Endothelial cell of umbilical vein (primary cell): ENCODE data around the gene PRR18. TPM values are rescaled to one million over a fixed set of nuclear protein-coding genes. Genes with fewer than 3 reads are reported as not detected.

Experiments used
- BruUV-seq: library from RNA; stranded (reverse); fragments of 400-500 nt; replicated peaks from 2 replicates; lab custom pipeline; 2021; lab: Mats Ljungman, UMichigan
- CTCF ChIA-PET: fragments of 300-600, 350-600 bp; sonication (Branson Sonifier 250); formaldehyde crosslinking; loops from one replicate; lab custom pipeline; 2021; ENCODE audit warnings: antibody characterized with exemption, inconsistent platforms; lab: Charles Lee
- POLR2A ChIA-PET: fragments of 300-600, 350-600 bp; sonication (Branson Sonifier 250); formaldehyde crosslinking; loops from one replicate; lab custom pipeline; 2021; ENCODE audit warnings: antibody characterized with exemption, inconsistent platforms; lab: Charles Lee
- DNase-seq: peaks from one replicate; pipeline ENCODE4 v3.0.0-alpha.2; 2011; ENCODE audit warnings: low read depth, low spot score
- FAIRE-seq: peaks from 2 replicates; lab custom pipeline; 2011; peaks lifted over from hg19 to GRCh38; lab: Jason Lieb, UNC
- H2AFZ ChIP-seq: 2 replicates; pipeline ENCODE4 v1.6.0; 2012; ENCODE audit warnings: low read depth, low read length, control low read depth, inconsistent platforms
- H3K27ac ChIP-seq: 2 replicates; pipeline ENCODE4 v1.5.1; 2011; ENCODE audit warnings: low read depth, mild to moderate bottlenecking, control low read depth, low read length, moderate library complexity; ENCODE audit not compliant: insufficient read depth
- H3K27me3 ChIP-seq, 2 experiments: 2 replicates each; pipeline versions ENCODE4 v1.6.0 to v1.6.1; 2011; ENCODE audit warnings: low read length in 2 of 2, mixed read lengths in 1 of 2; ENCODE audit not compliant: control insufficient read depth in 2 of 2, insufficient read depth in 2 of 2
- H3K36me3 ChIP-seq, 2 experiments: 2 replicates in 1 of 2; 3 replicates in 1 of 2; pipeline ENCODE4 v1.5.1; 2011; ENCODE audit warnings: low read length in 2 of 2, mild to moderate bottlenecking in 1 of 2, moderate library complexity in 1 of 2; ENCODE audit not compliant: control insufficient read depth in 2 of 2, insufficient read depth in 2 of 2; ENCODE audit errors: extremely low read depth in 1 of 2
- H3K4me1 ChIP-seq: 3 replicates; pipeline ENCODE4 v1.5.1; 2011; ENCODE audit warnings: mild to moderate bottlenecking, low read length; ENCODE audit not compliant: control insufficient read depth, insufficient read depth; ENCODE audit errors: extremely low read depth
- H3K4me2 ChIP-seq: 2 replicates; pipeline ENCODE4 v1.6.1; 2011; ENCODE audit warnings: low read length, control low read depth, mixed read lengths; ENCODE audit not compliant: insufficient read depth
- H3K4me3 ChIP-seq, 3 experiments: fragments of 200-600 bp in 1 of 3; sonication (generic), shearing (Covaris generic) in 1 of 3; replicated peaks in 1 of 3; 2 replicates each; pipeline ENCODE4 v1.5.1; 2011 to 2016; ENCODE audit warnings: control low read depth in 3 of 3, low read length in 3 of 3, mild to moderate bottlenecking in 2 of 3, inconsistent platforms in 1 of 3, low read depth in 1 of 3, moderate library complexity in 1 of 3; ENCODE audit not compliant: insufficient read depth in 1 of 3
- H3K79me2 ChIP-seq: 2 replicates; pipeline ENCODE4 v1.6.0; 2012; ENCODE audit warnings: low read length, inconsistent platforms; ENCODE audit not compliant: control insufficient read depth, insufficient read depth
- H3K9ac ChIP-seq: replicated peaks from 2 replicates; pipeline ENCODE3; 2011; ENCODE audit warnings: low read length, control low read depth; ENCODE audit not compliant: insufficient read depth; ENCODE audit errors: extremely low read depth
- H3K9me1 ChIP-seq: replicated peaks from 3 replicates; pipeline ENCODE4 v1.6.0; 2011; ENCODE audit warnings: mild to moderate bottlenecking, low read length; ENCODE audit not compliant: control insufficient read depth, insufficient read depth; ENCODE audit errors: extremely low read depth
- H3K9me3 ChIP-seq: replicated peaks from 2 replicates; pipeline ENCODE4 v1.5.1; 2012; ENCODE audit warnings: low read length, inconsistent platforms; ENCODE audit not compliant: control insufficient read depth, insufficient read depth
- H4K20me1 ChIP-seq: replicated peaks from 2 replicates; pipeline ENCODE3; 2011; ENCODE audit warnings: mild to moderate bottlenecking, low read length; ENCODE audit not compliant: control insufficient read depth, insufficient read depth; ENCODE audit errors: extremely low read depth
- EZH2 ChIP-seq: IDR thresholded peaks from 2 replicates; pipeline ENCODE4 v1.6.1; 2012; ENCODE audit warnings: borderline replicate concordance, low read depth, mild to moderate bottlenecking, moderate library complexity, low read length, inconsistent platforms; ENCODE audit not compliant: severe bottlenecking
- FOS ChIP-seq: IDR thresholded peaks from 2 replicates; pipeline ENCODE4 v1.6.1; 2011; ENCODE audit warnings: mild to moderate bottlenecking, low read length, moderate library complexity, borderline replicate concordance; ENCODE audit not compliant: insufficient read depth
- GATA2 ChIP-seq: IDR thresholded peaks from 2 replicates; pipeline ENCODE4 v1.7.0; 2011; ENCODE audit warnings: low read depth, mild to moderate bottlenecking, moderate library complexity, mixed read lengths, low read length; ENCODE audit not compliant: insufficient read length, insufficient read depth
- JUN ChIP-seq: IDR thresholded peaks from 2 replicates; pipeline ENCODE4 v1.6.1; 2011; ENCODE audit warnings: borderline replicate concordance, low read depth; ENCODE audit not compliant: insufficient read length, insufficient read depth
- MAX ChIP-seq: IDR thresholded peaks from 2 replicates; pipeline ENCODE4 v1.6.1; 2011; ENCODE audit not compliant: insufficient read depth, insufficient read length
- MYC ChIP-seq: IDR thresholded peaks from one replicate; pipeline ENCODE4 v1.6.1; 2011; ENCODE audit warnings: mild to moderate bottlenecking, low read depth, low read length
- POLR2A ChIP-seq: IDR thresholded peaks from 2 replicates; pipeline ENCODE4 v1.6.1; 2012; ENCODE audit warnings: low read depth, mild to moderate bottlenecking, control low read depth, low read length
- POLR2AphosphoS5 ChIP-seq: IDR thresholded peaks from 2 replicates; pipeline ENCODE4 v1.6.1; 2012; ENCODE audit warnings: low read depth, mild to moderate bottlenecking, control low read depth, low read length, moderate library complexity; ENCODE audit not compliant: insufficient read depth
- dilution Hi-C: fragments of 300-500 bp; cut with MboI; formaldehyde crosslinking; loops from one replicate; pipeline ENCODE4 v1.15.0; 2019; ENCODE audit warnings: low sequenced_read_pairs; ENCODE audit not compliant: extremely low pct_ligation_motif_present
- intact Hi-C: fragments of 100-400 bp; cut with micrococcal nuclease; formaldehyde crosslinking; loops from one replicate; pipeline ENCODE4 v1.10.0; 2022
- polyA plus RNA-seq, 4 experiments: library from polyadenylated mRNA; depleted of rRNA in 3 of 4; stranded (reverse) in 3 of 4; unstranded in 1 of 4; fragments of >200 nt; gene quantifications; 2 replicates each; pipeline versions ENCODE4 v1.2.1 to v1.2.3, GENCODE V29; 2011 to 2012; ENCODE audit warnings: missing spikeins in 1 of 4
- total RNA-seq: library from RNA; stranded (reverse); gene quantifications from 2 replicates; pipeline ENCODE4 v1.2.3, GENCODE V29; 2021

The PRR18 gene
- total and polyA plus RNA-seq, 2 donors (not counting 3 experiments of a cell fraction or from before 2014, with no cell fraction given) = not detected

GRCh38 chr6:166266336-166266735 lies 41.9 kb downstream of the PRR18 start:
- Histone ChIP-seq H3K27ac (no peak overlapping the region), H3K9me3 (no peaks in the 10 kb centered on the region), H3K9ac (no peak overlapping the region), H3K9me1 (no peaks in the 10 kb centered on the region), H3K36me3 (no peaks in the 10 kb centered on the region), H3K27me3 (peaks cover 11 to 23% of the 10 kb centered on the region in 2 experiments), H3K4me3 (no peak overlapping the region), H3K79me2 (no peaks in the 10 kb centered on the region), H3K4me1 (no peaks in the 10 kb centered on the region), H3K4me2 (no peak overlapping the region), H2AFZ (no peak overlapping the region), H4K20me1 (no peaks in the 10 kb centered on the region)
- CTCF ChIA-PET = no interaction called here
- dilution Hi-C loops = no loop called here
- POLR2A ChIA-PET = no interaction called here
- BruUV-seq = no TSS peak
- FAIRE-seq = no peak
- TF ChIP-seq POLR2AphosphoS5 = no peak
- TF ChIP-seq EZH2 = no peak
- TF ChIP-seq FOS = no peak
- TF ChIP-seq POLR2A = no peak
- no peak for TF ChIP-seq MYC
- no peak for TF ChIP-seq GATA2
- no peak for TF ChIP-seq JUN
- no peak for TF ChIP-seq MAX
- intact Hi-C loops = no loop called here
- DNase-seq = no peak
